HTERT RPE-1 (cell line): ENCODE results near the gene APOM.

Experiments used
- in situ Hi-C: fragments of 300-500 bp; cut with MboI; formaldehyde crosslinking; loops from 4 replicates; pipeline ENCODE4 v1.14.3; 2020; ENCODE audit warnings: low sequenced_read_pairs

The APOM gene

GRCh38 chr6:31702819-31703716 lies 47.4 kb downstream of the APOM start, which contains the start of gene ABHD16A:
Gene ABHD16A, minus strand, starts transcription at chr6:31703324. Its CDS starts 43 bp downstream, at chr6:31703281.
- in situ Hi-C loops = no loop called here

GRCh38 chr6:31705931-31706330 lies 50.2 kb downstream of the APOM start:
- in situ Hi-C loops = no loop called here

- in situ Hi-C loops = no loop called here
These were observed 50.9 kb downstream of the APOM start, which contains the start of gene LY6G6F for GRCh38 chr6:31706599-31706998. Gene LY6G6F, plus strand, starts transcription at chr6:31706866. Its CDS starts 41 bp downstream, at chr6:31706907.

DNA sequence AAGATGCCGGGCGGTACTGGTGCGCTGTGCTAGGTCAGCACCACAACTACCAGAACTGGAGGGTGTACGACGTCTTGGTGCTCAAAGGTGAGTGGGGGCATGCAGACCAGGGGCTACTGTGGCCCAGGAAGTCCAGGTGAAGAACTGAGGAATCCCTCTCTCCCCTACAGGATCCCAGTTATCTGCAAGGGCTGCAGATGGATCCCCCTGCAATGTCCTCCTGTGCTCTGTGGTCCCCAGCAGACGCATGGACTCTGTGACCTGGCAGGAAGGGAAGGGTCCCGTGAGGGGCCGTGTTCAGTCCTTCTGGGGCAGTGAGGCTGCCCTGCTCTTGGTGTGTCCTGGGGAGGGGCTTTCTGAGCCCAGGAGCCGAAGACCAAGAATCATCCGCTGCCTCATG lies 52.0 kb downstream of the APOM start:
- in situ Hi-C loops = no loop called here
